HepG2 (cell line): ENCODE results near the gene TPPP2. TPM values are rescaled to one million over a fixed set of nuclear protein-coding genes. Genes with fewer than 3 reads are reported as not detected.

Source experiments
- ATAC-seq: fragments of 200-7000 bp; cut with Tn5 transposase; 3 replicates; pipeline ENCODE4 v1.9.1; 2020; ENCODE audit warnings: mild to moderate bottlenecking, moderate library complexity
- BruUV-seq: library from RNA; stranded (reverse); fragments of 400-500 nt; replicated peaks from 2 replicates; lab custom pipeline; 2021; lab: Mats Ljungman, UMichigan
- CTCF ChIA-PET: fragments of 300-600 bp; formaldehyde crosslinking; extraction: SDS; loops from one replicate; lab custom pipeline; 2021; ENCODE audit warnings: low total read pairs, inconsistent platforms, low intra/inter-chr PET ratio; lab: Yijun Ruan, JAX
- POLR2A ChIA-PET: fragments of 350-600 bp; sonication (Branson Sonifier 250); formaldehyde crosslinking; loops from one replicate; lab custom pipeline; 2020; ENCODE audit warnings: antibody characterized with exemption, inconsistent platforms; lab: Yijun Ruan, JAX
- DNase-seq: peaks from one replicate; pipeline ENCODE4 v3.0.0-alpha.2; 2015; ENCODE audit warnings: low spot score
- FAIRE-seq: peaks from 3 replicates; lab custom pipeline; 2011; peaks lifted over from hg19 to GRCh38; lab: Jason Lieb, UNC
- H2AFZ ChIP-seq: one replicate; pipeline ENCODE4 v1.6.1; 2011; ENCODE audit warnings: low read length, inconsistent platforms
- H3K27ac ChIP-seq: fragments of 300-600 bp; 3 replicates; pipeline ENCODE4 v1.8.0; 2011; ENCODE audit warnings: mixed run types, mild to moderate bottlenecking, mixed read lengths, low read length, inconsistent platforms; ENCODE audit not compliant: insufficient read depth; ENCODE audit errors: extremely low read length
- H3K27me3 ChIP-seq, 2 experiments: fragments of 200-600 bp in 1 of 2; 2 replicates in 1 of 2; 3 replicates in 1 of 2; pipeline versions ENCODE4 v1.6.0 to v1.8.0; 2011; ENCODE audit warnings: low read length in 2 of 2, mild to moderate bottlenecking in 2 of 2, moderate library complexity in 2 of 2, inconsistent platforms in 1 of 2; ENCODE audit not compliant: insufficient read depth in 2 of 2, control insufficient read depth in 1 of 2
- H3K36me3 ChIP-seq, 2 experiments: fragments of 200-600 bp in 1 of 2; replicated peaks in 1 of 2; 2 replicates in 1 of 2; 3 replicates in 1 of 2; pipeline versions ENCODE4 v1.5.1 to v1.8.0; 2011; ENCODE audit warnings: low read length in 2 of 2, inconsistent platforms in 1 of 2; ENCODE audit not compliant: insufficient read depth in 2 of 2, control insufficient read depth in 1 of 2
- H3K4me1 ChIP-seq: 2 replicates; pipeline ENCODE4 v1.5.1; 2012; ENCODE audit warnings: low read length, inconsistent platforms; ENCODE audit not compliant: insufficient read depth
- H3K4me2 ChIP-seq: 2 replicates; pipeline ENCODE4 v1.6.0; 2011; ENCODE audit warnings: low read depth, low read length, inconsistent platforms
- H3K4me3 ChIP-seq, 3 experiments: fragments of 200-600 bp in 1 of 3; sonication (generic), shearing (Covaris generic) in 1 of 3; replicated peaks in 1 of 3; 2 replicates each; pipeline ENCODE4 v1.5.1; 2011 to 2016; ENCODE audit warnings: low read length in 3 of 3, inconsistent platforms in 2 of 3, low read depth in 2 of 3, mild to moderate bottlenecking in 2 of 3, control low read depth in 1 of 3, mixed read lengths in 1 of 3; ENCODE audit not compliant: insufficient read depth in 1 of 3
- H3K79me2 ChIP-seq: one replicate; pipeline ENCODE4 v1.6.1; 2011; ENCODE audit warnings: low read length, inconsistent platforms; ENCODE audit not compliant: insufficient read depth
- H3K9ac ChIP-seq: 2 replicates; pipeline ENCODE4 v1.6.0; 2011; ENCODE audit warnings: mild to moderate bottlenecking, low read depth, low read length, inconsistent platforms; ENCODE audit not compliant: insufficient read depth
- H3K9me3 ChIP-seq: 2 replicates; pipeline ENCODE4 v1.5.1; 2012; ENCODE audit warnings: mild to moderate bottlenecking, low read length
- H4K20me1 ChIP-seq: 2 replicates; pipeline ENCODE4 v1.6.0; 2011; ENCODE audit warnings: inconsistent platforms, mild to moderate bottlenecking, low read length, moderate library complexity; ENCODE audit not compliant: insufficient read depth
- SIX4 ChIP-seq: sonication (generic); formaldehyde crosslinking; IDR thresholded peaks from 2 replicates; pipeline ENCODE4 v1.4.0; 2020; ENCODE audit warnings: missing genetic modification reagents
- ZBTB3 ChIP-seq: sonication (generic); formaldehyde crosslinking; IDR thresholded peaks from 2 replicates; pipeline ENCODE4 v1.4.0; 2020; ENCODE audit warnings: low read depth, mild to moderate bottlenecking, moderate library complexity, missing genetic modification reagents, borderline replicate concordance
- ZBTB7A ChIP-seq: sonication (generic); formaldehyde crosslinking; IDR thresholded peaks from 2 replicates; pipeline ENCODE4 v1.8.0; 2022; ENCODE audit warnings: mild to moderate bottlenecking, missing genetic modification reagents
- ZBTB8A ChIP-seq: sonication (generic); formaldehyde crosslinking; IDR thresholded peaks from 2 replicates; pipeline ENCODE4 v1.4.0; 2020; ENCODE audit warnings: mild to moderate bottlenecking, low read depth, missing genetic modification reagents, borderline replicate concordance
- ZFY ChIP-seq: sonication (generic); formaldehyde crosslinking; IDR thresholded peaks from 2 replicates; pipeline ENCODE4 v1.4.0; 2020; ENCODE audit warnings: missing genetic modification reagents
- ZNF225 ChIP-seq: sonication (generic); formaldehyde crosslinking; IDR thresholded peaks from 2 replicates; pipeline ENCODE4 v1.4.0; 2020; ENCODE audit warnings: mild to moderate bottlenecking, missing genetic modification reagents
- ZNF652 ChIP-seq: IDR thresholded peaks from 2 replicates; pipeline ENCODE4 v1.6.1; 2016; ENCODE audit warnings: low read depth, borderline replicate concordance
- ZNF75D ChIP-seq: sonication (generic); formaldehyde crosslinking; IDR thresholded peaks from 2 replicates; pipeline ENCODE4 v1.8.1; 2023; ENCODE audit warnings: missing genetic modification reagents, mild to moderate bottlenecking, borderline replicate concordance
- WGBS: methylation state at CpG from one replicate; pipeline ENCODE4 v1.1.6; 2017; ENCODE audit warnings: low lambda C conversion rate; 5-methylcytosine and 5-hydroxymethylcytosine counted together
- in situ Hi-C: cut with HindIII; loops from 2 replicates; pipeline ENCODE4 v1.10.0; 2017; ENCODE audit warnings: low pct_unique_long_range_greater_than_20kb; ENCODE audit not compliant: extremely low pct_ligation_motif_present
- intact Hi-C: fragments of 100-400 bp; cut with micrococcal nuclease; formaldehyde crosslinking; loops from one replicate; pipeline ENCODE4 v1.10.0; 2022; ENCODE audit not compliant: unreplicated experiment
- polyA plus RNA-seq, 8 experiments: library from polyadenylated mRNA; depleted of rRNA in 3 of 8; stranded (reverse) in 7 of 8; unstranded in 1 of 8; fragments of >200 nt; fragmentation: Illumina TruSeq in 4 of 8; extraction: Trizol in 4 of 8; gene quantifications; 2 replicates each; pipeline versions ENCODE4 v1.2.1 to v1.2.3, GENCODE V29; 2011 to 2016; ENCODE audit warnings: low read depth in 4 of 8, missing spikeins in 1 of 8, mixed read lengths in 1 of 8; ENCODE audit not compliant: insufficient read depth in 1 of 8
- total RNA-seq, 5 experiments: library from RNA; depleted of rRNA; stranded (reverse); fragments of >200 nt; fragmentation: Illumina TruSeq; extraction: Trizol; gene quantifications; 2 replicates each; pipeline ENCODE4 v1.2.3, GENCODE V29; 2016; ENCODE audit warnings: low read depth in 1 of 5
- TF ChIP-seq, protein P1 (sequence below): IDR thresholded peaks from 2 replicates; pipeline ENCODE4 v1.6.1; 2016
- TF ChIP-seq, protein P2 (sequence below): sonication (generic); formaldehyde crosslinking; conservative IDR thresholded peaks from 2 replicates; pipeline ENCODE4 v1.8.0; 2022; ENCODE audit warnings: mild to moderate bottlenecking, moderate library complexity, missing genetic modification reagents
- TF ChIP-seq, protein P3 (sequence below): fragments of 450-650 bp; IDR thresholded peaks from 2 replicates; pipeline ENCODE4 v1.6.1; 2017; ENCODE audit warnings: mild to moderate bottlenecking

Gene TPPP2
- total and polyA plus RNA-seq, 2 of the 13 experiments (the other 11 are each of a cell fraction or from before 2014, with no cell fraction given) = 0.58 to 4.2 TPM

- H3K4me3 ChIP-seq = no peak overlapping the region
- H3K9me3 ChIP-seq = no peaks in the 10 kb centered on the region
- 68% methylated on average over 7 of the region's 7 CpGs for WGBS
- H3K9ac ChIP-seq = no peak overlapping the region
- peaks cover 50% of the 10 kb centered on the region for H3K4me1 ChIP-seq
- TF ChIP-seq ZBTB8A (CRISPR knock-in tag) = no peak
- TF ChIP-seq, protein P1, sequence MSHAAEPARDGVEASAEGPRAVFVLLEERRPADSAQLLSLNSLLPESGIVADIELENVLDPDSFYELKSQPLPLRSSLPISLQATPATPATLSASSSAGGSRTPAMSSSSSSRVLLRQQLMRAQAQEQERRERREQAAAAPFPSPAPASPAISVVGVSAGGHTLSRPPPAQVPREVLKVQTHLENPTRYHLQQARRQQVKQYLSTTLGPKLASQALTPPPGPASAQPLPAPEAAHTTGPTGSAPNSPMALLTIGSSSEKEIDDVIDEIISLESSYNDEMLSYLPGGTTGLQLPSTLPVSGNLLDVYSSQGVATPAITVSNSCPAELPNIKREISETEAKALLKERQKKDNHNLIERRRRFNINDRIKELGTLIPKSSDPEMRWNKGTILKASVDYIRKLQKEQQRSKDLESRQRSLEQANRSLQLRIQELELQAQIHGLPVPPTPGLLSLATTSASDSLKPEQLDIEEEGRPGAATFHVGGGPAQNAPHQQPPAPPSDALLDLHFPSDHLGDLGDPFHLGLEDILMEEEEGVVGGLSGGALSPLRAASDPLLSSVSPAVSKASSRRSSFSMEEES (CRISPR knock-in tag) = no peak
- 0 out of 2 replicates have a peak, but pooled peaks have one; percentile 15 for TF ChIP-seq ZFY (CRISPR knock-in tag)
- no peak for TF ChIP-seq ZBTB3
- intact Hi-C loops (no loop called here), in situ Hi-C loops (no loop called here)
- H3K4me2 ChIP-seq = peak overlapping the region; percentile 33; the same call in 1 of the 2 replicates
- no TSS peak for BruUV-seq
- H3K79me2 ChIP-seq = peaks cover 13% of the 10 kb centered on the region
- no peaks in the 10 kb centered on the region; a peak in 2 of 5 replicates for H3K27me3 ChIP-seq
- FAIRE-seq = no peak
- peaks cover 5 to 9% of the 10 kb centered on the region in 2 experiments; a peak in 4 of 5 replicates for H3K36me3 ChIP-seq
- no peak overlapping the region for H2AFZ ChIP-seq
- H4K20me1 ChIP-seq = no peaks in the 10 kb centered on the region
- H3K27ac ChIP-seq = peak overlapping the region; percentile 16
- no peak for DNase-seq
- CTCF ChIA-PET = no interaction called here
- POLR2A ChIA-PET = interaction anchor here (1.0 to 1.9 kb wide), 6 partner anchors 11 to 44 kb away, joined by 3 to 7 read pairs (median 4); partner anchors contain the start of gene ARHGEF40
- no peak for ATAC-seq
These were observed 3.6 kb upstream of the TPPP2 start for GRCh38 chr14:21026274-21026987.

DNA sequence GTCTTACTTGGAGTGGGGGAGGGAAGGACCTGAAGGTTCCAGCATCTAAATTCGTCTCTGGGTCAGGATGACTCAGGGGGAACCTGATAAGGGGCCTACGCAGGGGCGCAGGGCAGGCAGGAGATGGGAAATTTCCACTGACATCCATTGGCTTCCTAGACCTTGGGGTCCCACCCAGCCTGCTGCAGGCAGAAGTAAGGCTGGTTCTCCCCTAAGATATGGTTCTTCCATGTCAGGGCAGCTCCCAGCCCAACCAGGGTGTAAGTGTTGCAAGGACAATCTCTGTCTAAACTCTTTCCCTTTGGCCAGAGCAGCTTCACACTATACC, 3.1 kb upstream of the TPPP2 start:
- Histone ChIP-seq H3K4me2 (peak overlapping the region; percentile 14; the same call in 1 of the 2 replicates), H3K27me3 (no peaks in the 10 kb centered on the region; a peak in 2 of 5 replicates), H2AFZ (no peak overlapping the region), H3K9me3 (no peaks in the 10 kb centered on the region), H3K9ac (no peak overlapping the region), H3K4me1 (peaks cover 50% of the 10 kb centered on the region), H3K36me3 (peaks cover 1 to 3% of the 10 kb centered on the region in 2 experiments; a peak in 3 of 5 replicates), H3K79me2 (peaks cover 13% of the 10 kb centered on the region), H4K20me1 (no peaks in the 10 kb centered on the region), H3K4me3 (no peak overlapping the region), H3K27ac (no peak overlapping the region)
- DNase-seq (no peak), ATAC-seq (no peak), FAIRE-seq (no peak)
- POLR2A ChIA-PET = interaction anchor here (1.1 to 1.9 kb wide), 3 partner anchors 29 to 43 kb away, joined by 4 to 7 read pairs (median 6); partner anchors contain the start of gene ARHGEF40
- in situ Hi-C loops (no loop called here), intact Hi-C loops (no loop called here)
- 24% methylated on average over 3 of the region's 3 CpGs for WGBS
- CTCF ChIA-PET = no interaction called here
- no TSS peak for BruUV-seq
- TF ChIP-seq, protein P2, sequence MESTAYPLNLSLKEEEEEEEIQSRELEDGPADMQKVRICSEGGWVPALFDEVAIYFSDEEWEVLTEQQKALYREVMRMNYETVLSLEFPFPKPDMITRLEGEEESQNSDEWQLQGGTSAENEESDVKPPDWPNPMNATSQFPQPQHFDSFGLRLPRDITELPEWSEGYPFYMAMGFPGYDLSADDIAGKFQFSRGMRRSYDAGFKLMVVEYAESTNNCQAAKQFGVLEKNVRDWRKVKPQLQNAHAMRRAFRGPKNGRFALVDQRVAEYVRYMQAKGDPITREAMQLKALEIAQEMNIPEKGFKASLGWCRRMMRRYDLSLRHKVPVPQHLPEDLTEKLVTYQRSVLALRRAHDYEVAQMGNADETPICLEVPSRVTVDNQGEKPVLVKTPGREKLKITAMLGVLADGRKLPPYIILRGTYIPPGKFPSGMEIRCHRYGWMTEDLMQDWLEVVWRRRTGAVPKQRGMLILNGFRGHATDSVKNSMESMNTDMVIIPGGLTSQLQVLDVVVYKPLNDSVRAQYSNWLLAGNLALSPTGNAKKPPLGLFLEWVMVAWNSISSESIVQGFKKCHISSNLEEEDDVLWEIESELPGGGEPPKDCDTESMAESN (CRISPR knock-in tag) = no peak
- TF ChIP-seq ZNF652 (no peak), SIX4 (no peak), ZNF225 (no peak), ZNF75D (no peak), ZBTB7A (CRISPR knock-in tag) (0 out of 2 replicates have a peak, but pooled peaks have one; percentile 26)
- TF ChIP-seq, protein P3, sequence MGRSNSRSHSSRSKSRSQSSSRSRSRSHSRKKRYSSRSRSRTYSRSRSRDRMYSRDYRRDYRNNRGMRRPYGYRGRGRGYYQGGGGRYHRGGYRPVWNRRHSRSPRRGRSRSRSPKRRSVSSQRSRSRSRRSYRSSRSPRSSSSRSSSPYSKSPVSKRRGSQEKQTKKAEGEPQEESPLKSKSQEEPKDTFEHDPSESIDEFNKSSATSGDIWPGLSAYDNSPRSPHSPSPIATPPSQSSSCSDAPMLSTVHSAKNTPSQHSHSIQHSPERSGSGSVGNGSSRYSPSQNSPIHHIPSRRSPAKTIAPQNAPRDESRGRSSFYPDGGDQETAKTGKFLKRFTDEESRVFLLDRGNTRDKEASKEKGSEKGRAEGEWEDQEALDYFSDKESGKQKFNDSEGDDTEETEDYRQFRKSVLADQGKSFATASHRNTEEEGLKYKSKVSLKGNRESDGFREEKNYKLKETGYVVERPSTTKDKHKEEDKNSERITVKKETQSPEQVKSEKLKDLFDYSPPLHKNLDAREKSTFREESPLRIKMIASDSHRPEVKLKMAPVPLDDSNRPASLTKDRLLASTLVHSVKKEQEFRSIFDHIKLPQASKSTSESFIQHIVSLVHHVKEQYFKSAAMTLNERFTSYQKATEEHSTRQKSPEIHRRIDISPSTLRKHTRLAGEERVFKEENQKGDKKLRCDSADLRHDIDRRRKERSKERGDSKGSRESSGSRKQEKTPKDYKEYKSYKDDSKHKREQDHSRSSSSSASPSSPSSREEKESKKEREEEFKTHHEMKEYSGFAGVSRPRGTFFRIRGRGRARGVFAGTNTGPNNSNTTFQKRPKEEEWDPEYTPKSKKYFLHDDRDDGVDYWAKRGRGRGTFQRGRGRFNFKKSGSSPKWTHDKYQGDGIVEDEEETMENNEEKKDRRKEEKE = no peak
